GM23338 (cell line): Measurements from ENCODE around the gene PQBP1.
"Not testable (repeated sequence)": the region's sequence is repeated elsewhere in the genome, so short reads cannot be mapped to it uniquely, and the experiment has no call there.

ENCODE experiments used
- CREB1 ChIP-seq: fragments of 250-450 bp; sonication (Bioruptor Pico); IDR thresholded peaks from 2 replicates; pipeline ENCODE4 v1.5.0; 2020; ENCODE audit warnings: low read depth, mild to moderate bottlenecking, moderate library complexity
- EZH2 ChIP-seq: fragments of 200-600 bp; sonication (generic); IDR thresholded peaks from one replicate; pipeline ENCODE4 v1.8.0; 2017; ENCODE audit warnings: antibody characterized with exemption, mild to moderate bottlenecking, low read depth; ENCODE audit not compliant: unreplicated experiment
- EZH2phosphoT487 ChIP-seq: fragments of 200-600 bp; sonication (generic); IDR thresholded peaks from one replicate; pipeline ENCODE4 v1.8.1; 2018; ENCODE audit warnings: antibody characterized with exemption; ENCODE audit not compliant: unreplicated experiment
- JUNB ChIP-seq: IDR thresholded peaks from one replicate; pipeline ENCODE4 v1.6.1; 2016; ENCODE audit warnings: antibody characterized with exemption; ENCODE audit not compliant: unreplicated experiment
- NANOG ChIP-seq: IDR thresholded peaks from 2 replicates; pipeline ENCODE4 v1.6.1; 2016; ENCODE audit warnings: antibody characterized with exemption, borderline replicate concordance
- POLR2AphosphoS5 ChIP-seq: IDR thresholded peaks from 2 replicates; pipeline ENCODE4 v1.6.1; 2016; ENCODE audit warnings: antibody characterized with exemption, low read depth
- ZNF114 ChIP-seq: fragments of 250-450 bp; sonication (Bioruptor Pico); IDR thresholded peaks from 2 replicates; pipeline ENCODE4 v1.5.0; 2020; ENCODE audit warnings: mild to moderate bottlenecking, moderate library complexity
- ZNF331 ChIP-seq: fragments of 250-450 bp; sonication (Bioruptor Pico); IDR thresholded peaks from 2 replicates; pipeline ENCODE4 v1.5.0; 2020; ENCODE audit warnings: low read depth, mild to moderate bottlenecking, moderate library complexity
- TF ChIP-seq, protein P1 (sequence below), 2 experiments: fragments of 200-600 bp in 1 of 2; sonication (generic) in 1 of 2; conservative IDR thresholded peaks; 2 replicates each; pipeline versions ENCODE4 v1.5.1 to v1.6.1; 2016 to 2017; ENCODE audit warnings: antibody characterized with exemption in 2 of 2, low read depth in 2 of 2, mild to moderate bottlenecking in 2 of 2, moderate library complexity in 1 of 2
- TF ChIP-seq, protein P2 (sequence below): IDR thresholded peaks from one replicate; pipeline ENCODE4 v1.6.1; 2018; ENCODE audit warnings: antibody characterized with exemption; ENCODE audit not compliant: unreplicated experiment
- TF ChIP-seq, protein P3 (sequence below): fragments of 250-450 bp; sonication (Bioruptor Pico); IDR thresholded peaks from 2 replicates; pipeline ENCODE4 v1.5.0; 2020; ENCODE audit warnings: mild to moderate bottlenecking, moderate library complexity
- TF ChIP-seq, protein P4 (sequence below): IDR thresholded peaks from 2 replicates; pipeline ENCODE4 v1.6.1; 2016; ENCODE audit warnings: antibody characterized with exemption

DNA sequence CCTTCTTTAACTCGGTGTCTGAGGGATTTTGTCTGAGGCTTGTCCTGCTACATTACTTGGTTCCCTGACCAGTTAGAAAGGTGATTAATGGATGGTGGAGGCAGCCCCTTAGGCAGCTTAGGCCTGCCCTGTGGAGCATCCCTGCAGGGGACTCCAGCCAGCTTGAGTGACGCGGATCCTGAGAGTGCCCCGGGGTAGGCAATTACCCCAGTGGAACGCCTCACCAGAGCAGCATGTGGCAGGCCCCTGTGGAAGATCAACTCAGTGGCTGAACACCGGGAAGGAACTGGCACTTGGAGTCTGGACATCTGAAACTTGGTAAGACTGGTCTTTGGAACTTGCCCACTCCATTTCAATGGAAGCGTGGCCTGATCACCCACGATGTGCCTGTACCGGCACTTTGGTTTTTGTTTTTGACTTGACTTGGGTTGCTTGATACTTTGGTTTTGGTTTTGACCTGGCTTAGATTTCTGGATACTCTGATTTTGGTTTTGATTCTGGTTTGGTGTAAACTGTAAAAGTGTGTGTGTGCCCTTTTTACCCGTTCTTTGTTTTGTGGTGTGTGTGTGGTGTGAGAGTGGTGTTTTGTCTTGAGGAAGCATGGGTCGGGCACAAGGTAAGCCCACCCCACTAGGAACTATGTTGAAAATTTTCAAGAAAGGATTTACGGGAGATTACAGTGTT is 43.5 kb upstream of the PQBP1 start:
- TF ChIP-seq, protein P1, sequence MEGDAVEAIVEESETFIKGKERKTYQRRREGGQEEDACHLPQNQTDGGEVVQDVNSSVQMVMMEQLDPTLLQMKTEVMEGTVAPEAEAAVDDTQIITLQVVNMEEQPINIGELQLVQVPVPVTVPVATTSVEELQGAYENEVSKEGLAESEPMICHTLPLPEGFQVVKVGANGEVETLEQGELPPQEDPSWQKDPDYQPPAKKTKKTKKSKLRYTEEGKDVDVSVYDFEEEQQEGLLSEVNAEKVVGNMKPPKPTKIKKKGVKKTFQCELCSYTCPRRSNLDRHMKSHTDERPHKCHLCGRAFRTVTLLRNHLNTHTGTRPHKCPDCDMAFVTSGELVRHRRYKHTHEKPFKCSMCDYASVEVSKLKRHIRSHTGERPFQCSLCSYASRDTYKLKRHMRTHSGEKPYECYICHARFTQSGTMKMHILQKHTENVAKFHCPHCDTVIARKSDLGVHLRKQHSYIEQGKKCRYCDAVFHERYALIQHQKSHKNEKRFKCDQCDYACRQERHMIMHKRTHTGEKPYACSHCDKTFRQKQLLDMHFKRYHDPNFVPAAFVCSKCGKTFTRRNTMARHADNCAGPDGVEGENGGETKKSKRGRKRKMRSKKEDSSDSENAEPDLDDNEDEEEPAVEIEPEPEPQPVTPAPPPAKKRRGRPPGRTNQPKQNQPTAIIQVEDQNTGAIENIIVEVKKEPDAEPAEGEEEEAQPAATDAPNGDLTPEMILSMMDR (conservative IDR thresholded peaks at IDR 0.05; ENCODE audit: low read depth in 2 of 2), result not testable (repeated sequence)
- TF ChIP-seq POLR2AphosphoS5; EZH2; CREB1; ZNF114 (CRISPR knock-in tag); EZH2phosphoT487; JUNB; ZNF331 (CRISPR knock-in tag); NANOG: not testable (repeated sequence)
- TF ChIP-seq, protein P2, sequence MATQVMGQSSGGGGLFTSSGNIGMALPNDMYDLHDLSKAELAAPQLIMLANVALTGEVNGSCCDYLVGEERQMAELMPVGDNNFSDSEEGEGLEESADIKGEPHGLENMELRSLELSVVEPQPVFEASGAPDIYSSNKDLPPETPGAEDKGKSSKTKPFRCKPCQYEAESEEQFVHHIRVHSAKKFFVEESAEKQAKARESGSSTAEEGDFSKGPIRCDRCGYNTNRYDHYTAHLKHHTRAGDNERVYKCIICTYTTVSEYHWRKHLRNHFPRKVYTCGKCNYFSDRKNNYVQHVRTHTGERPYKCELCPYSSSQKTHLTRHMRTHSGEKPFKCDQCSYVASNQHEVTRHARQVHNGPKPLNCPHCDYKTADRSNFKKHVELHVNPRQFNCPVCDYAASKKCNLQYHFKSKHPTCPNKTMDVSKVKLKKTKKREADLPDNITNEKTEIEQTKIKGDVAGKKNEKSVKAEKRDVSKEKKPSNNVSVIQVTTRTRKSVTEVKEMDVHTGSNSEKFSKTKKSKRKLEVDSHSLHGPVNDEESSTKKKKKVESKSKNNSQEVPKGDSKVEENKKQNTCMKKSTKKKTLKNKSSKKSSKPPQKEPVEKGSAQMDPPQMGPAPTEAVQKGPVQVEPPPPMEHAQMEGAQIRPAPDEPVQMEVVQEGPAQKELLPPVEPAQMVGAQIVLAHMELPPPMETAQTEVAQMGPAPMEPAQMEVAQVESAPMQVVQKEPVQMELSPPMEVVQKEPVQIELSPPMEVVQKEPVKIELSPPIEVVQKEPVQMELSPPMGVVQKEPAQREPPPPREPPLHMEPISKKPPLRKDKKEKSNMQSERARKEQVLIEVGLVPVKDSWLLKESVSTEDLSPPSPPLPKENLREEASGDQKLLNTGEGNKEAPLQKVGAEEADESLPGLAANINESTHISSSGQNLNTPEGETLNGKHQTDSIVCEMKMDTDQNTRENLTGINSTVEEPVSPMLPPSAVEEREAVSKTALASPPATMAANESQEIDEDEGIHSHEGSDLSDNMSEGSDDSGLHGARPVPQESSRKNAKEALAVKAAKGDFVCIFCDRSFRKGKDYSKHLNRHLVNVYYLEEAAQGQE, result not testable (repeated sequence)
- TF ChIP-seq, protein P3, sequence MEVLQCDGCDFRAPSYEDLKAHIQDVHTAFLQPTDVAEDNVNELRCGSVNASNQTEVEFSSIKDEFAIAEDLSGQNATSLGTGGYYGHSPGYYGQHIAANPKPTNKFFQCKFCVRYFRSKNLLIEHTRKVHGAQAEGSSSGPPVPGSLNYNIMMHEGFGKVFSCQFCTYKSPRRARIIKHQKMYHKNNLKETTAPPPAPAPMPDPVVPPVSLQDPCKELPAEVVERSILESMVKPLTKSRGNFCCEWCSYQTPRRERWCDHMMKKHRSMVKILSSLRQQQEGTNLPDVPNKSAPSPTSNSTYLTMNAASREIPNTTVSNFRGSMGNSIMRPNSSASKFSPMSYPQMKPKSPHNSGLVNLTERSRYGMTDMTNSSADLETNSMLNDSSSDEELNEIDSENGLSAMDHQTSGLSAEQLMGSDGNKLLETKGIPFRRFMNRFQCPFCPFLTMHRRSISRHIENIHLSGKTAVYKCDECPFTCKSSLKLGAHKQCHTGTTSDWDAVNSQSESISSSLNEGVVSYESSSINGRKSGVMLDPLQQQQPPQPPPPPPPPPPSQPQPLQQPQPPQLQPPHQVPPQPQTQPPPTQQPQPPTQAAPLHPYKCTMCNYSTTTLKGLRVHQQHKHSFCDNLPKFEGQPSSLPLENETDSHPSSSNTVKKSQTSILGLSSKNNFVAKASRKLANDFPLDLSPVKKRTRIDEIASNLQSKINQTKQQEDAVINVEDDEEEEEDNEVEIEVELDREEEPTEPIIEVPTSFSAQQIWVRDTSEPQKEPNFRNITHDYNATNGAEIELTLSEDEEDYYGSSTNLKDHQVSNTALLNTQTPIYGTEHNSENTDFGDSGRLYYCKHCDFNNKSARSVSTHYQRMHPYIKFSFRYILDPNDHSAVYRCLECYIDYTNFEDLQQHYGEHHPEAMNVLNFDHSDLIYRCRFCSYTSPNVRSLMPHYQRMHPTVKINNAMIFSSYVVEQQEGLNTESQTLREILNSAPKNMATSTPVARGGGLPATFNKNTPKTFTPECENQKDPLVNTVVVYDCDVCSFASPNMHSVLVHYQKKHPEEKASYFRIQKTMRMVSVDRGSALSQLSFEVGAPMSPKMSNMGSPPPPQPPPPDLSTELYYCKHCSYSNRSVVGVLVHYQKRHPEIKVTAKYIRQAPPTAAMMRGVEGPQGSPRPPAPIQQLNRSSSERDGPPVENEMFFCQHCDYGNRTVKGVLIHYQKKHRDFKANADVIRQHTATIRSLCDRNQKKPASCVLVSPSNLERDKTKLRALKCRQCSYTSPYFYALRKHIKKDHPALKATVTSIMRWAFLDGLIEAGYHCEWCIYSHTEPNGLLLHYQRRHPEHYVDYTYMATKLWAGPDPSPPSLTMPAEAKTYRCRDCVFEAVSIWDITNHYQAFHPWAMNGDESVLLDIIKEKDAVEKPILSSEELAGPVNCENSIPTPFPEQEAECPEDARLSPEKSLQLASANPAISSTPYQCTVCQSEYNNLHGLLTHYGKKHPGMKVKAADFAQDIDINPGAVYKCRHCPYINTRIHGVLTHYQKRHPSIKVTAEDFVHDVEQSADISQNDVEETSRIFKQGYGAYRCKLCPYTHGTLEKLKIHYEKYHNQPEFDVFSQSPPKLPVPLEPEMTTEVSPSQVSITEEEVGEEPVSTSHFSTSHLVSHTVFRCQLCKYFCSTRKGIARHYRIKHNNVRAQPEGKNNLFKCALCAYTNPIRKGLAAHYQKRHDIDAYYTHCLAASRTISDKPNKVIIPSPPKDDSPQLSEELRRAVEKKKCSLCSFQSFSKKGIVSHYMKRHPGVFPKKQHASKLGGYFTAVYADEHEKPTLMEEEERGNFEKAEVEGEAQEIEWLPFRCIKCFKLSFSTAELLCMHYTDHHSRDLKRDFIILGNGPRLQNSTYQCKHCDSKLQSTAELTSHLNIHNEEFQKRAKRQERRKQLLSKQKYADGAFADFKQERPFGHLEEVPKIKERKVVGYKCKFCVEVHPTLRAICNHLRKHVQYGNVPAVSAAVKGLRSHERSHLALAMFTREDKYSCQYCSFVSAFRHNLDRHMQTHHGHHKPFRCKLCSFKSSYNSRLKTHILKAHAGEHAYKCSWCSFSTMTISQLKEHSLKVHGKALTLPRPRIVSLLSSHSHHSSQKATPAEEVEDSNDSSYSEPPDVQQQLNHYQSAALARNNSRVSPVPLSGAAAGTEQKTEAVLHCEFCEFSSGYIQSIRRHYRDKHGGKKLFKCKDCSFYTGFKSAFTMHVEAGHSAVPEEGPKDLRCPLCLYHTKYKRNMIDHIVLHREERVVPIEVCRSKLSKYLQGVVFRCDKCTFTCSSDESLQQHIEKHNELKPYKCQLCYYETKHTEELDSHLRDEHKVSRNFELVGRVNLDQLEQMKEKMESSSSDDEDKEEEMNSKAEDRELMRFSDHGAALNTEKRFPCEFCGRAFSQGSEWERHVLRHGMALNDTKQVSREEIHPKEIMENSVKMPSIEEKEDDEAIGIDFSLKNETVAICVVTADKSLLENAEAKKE, result not testable (repeated sequence)
- TF ChIP-seq, protein P4, sequence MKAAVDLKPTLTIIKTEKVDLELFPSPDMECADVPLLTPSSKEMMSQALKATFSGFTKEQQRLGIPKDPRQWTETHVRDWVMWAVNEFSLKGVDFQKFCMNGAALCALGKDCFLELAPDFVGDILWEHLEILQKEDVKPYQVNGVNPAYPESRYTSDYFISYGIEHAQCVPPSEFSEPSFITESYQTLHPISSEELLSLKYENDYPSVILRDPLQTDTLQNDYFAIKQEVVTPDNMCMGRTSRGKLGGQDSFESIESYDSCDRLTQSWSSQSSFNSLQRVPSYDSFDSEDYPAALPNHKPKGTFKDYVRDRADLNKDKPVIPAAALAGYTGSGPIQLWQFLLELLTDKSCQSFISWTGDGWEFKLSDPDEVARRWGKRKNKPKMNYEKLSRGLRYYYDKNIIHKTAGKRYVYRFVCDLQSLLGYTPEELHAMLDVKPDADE, result not testable (repeated sequence)
